Ascending aorta (tissue), 2 donors: ENCODE measurements around the gene ZNF224. TPM values are rescaled to one million over a fixed set of nuclear protein-coding genes. Genes with fewer than 3 reads are reported as not detected.

Source experiments
- DNase-seq, 2 donors: peaks; one replicate each; pipeline ENCODE4 v3.0.0-alpha.2; 2019; ENCODE audit warnings: low spot score in 2 of 2
- H3K27ac ChIP-seq, 2 donors: fragments of 200-600 bp; sonication (generic); one replicate each; pipeline ENCODE4 v1.5.1; 2016 to 2017; ENCODE audit warnings: mild to moderate bottlenecking in 1 of 2
- H3K27me3 ChIP-seq: fragments of 200-600 bp; sonication (generic); one replicate; pipeline ENCODE4 v1.5.1; 2017
- H3K36me3 ChIP-seq, 2 donors: fragments of 200-600 bp; sonication (generic); one replicate each; pipeline ENCODE4 v1.5.1; 2016
- H3K4me1 ChIP-seq, 2 donors: fragments of 200-600 bp; sonication (generic); one replicate each; pipeline ENCODE4 v1.5.1; 2016 to 2017; ENCODE audit warnings: mild to moderate bottlenecking in 1 of 2
- H3K4me3 ChIP-seq, 2 donors: fragments of 200-600 bp; sonication (generic); one replicate each; pipeline ENCODE4 v1.5.1; 2016 to 2017; ENCODE audit warnings: mild to moderate bottlenecking in 1 of 2
- H3K9me3 ChIP-seq, 2 donors: fragments of 200-600 bp; sonication (generic); one replicate each; pipeline ENCODE4 v1.5.1; 2016
- CTCF ChIP-seq, 3 experiments: fragments of 200-600 bp in 2 of 3; fragments of 450-650 bp in 1 of 3; sonication (generic) in 2 of 3; IDR thresholded peaks; one replicate each; pipeline ENCODE4 v1.5.1; 2016 to 2019; ENCODE audit warnings: antibody characterized with exemption in 3 of 3, mild to moderate bottlenecking in 1 of 3, moderate library complexity in 1 of 3
- intact Hi-C: fragments of 100-400 bp; cut with DNase I; formaldehyde crosslinking; loops from one replicate; pipeline ENCODE4 v1.15.1; 2023
- total RNA-seq: library from RNA; depleted of rRNA; stranded (reverse); fragments of >200 nt; gene quantifications from one replicate; pipeline ENCODE4 v1.1.0, GENCODE V29; 2016

Gene ZNF224
- total RNA-seq, 1 donor from 2014 or later, result 119 TPM

DNA sequence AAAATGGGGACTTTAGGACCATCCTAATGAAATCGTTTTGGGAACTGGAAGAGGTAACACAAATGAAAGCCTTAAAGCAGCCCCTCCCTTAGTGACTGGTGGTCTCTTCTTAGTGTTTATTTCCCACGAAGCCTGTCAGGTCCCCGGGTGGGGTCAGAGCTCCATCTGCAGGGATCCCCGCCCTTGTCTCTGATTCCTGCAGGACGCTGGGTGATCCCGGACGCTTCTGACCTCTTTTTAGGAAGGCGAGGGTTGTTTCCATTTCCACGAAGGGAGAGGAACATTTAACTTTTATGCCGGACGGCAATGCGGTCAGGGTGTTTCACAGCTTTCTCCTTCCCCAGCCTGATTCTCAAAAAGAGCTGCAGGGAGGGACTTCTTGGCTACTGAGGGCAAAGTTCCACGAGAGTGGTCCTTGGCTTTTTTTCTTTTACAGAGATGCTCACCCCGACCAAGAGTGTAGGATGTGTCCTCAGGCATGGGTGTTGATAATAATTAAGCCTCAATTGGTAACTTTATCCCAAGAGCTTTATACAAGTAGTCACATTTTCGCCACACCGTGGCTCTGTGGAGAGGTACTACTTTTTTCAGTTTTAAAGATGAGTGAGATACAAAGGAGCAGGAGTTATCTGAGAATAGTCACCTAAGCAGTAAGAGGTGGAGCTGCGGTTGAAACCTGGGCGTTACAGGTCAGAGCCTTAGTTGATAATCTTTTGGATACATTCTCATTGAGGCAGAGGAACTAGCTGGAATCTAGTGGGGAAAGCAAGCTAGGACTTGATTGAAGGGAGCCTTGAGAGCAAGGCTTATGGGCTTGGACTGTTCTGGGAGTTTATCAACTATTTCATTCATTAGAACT lies 21.4 kb upstream of the ZNF224 start:
- Histone ChIP-seq H3K4me3 (peak overlapping the region; percentile 44 to 79), H3K27me3 (no peaks in the 10 kb centered on the region), H3K36me3 (peaks cover 0 to 16% of the 10 kb centered on the region in 2 donors), H3K27ac (peak overlapping the region in 1 of 2 donors; percentile 48), H3K4me1 (peaks cover 0 to 9% of the 10 kb centered on the region in 2 donors), H3K9me3 (peaks cover under 1 to 13% of the 10 kb centered on the region in 2 donors)
- no peak for DNase-seq
- TF ChIP-seq CTCF (IDR thresholded peaks at IDR 0.05), result no peak
- intact Hi-C loops, result loop anchor here (1.0 to 5.0 kb wide), 3 partner anchors 21 to 70 kb away; partner anchors contain the start of genes ZNF224 and ZNF230

GRCh38 chr19:44076325-44076724 lies 17.8 kb upstream of the ZNF224 start:
- peaks cover 0 to 9% of the 10 kb centered on the region in 2 donors for H3K4me1 ChIP-seq
- no peak overlapping the region for H3K27ac ChIP-seq
- intact Hi-C loops, result no loop called here
- H3K27me3 ChIP-seq, result no peaks in the 10 kb centered on the region
- peaks cover 22 to 46% of the 10 kb centered on the region in 2 donors for H3K36me3 ChIP-seq
- no peak overlapping the region for H3K4me3 ChIP-seq
- TF ChIP-seq CTCF (IDR thresholded peaks at IDR 0.05), result no peak
- no peaks in the 10 kb centered on the region for H3K9me3 ChIP-seq
- no peak for DNase-seq

DNA sequence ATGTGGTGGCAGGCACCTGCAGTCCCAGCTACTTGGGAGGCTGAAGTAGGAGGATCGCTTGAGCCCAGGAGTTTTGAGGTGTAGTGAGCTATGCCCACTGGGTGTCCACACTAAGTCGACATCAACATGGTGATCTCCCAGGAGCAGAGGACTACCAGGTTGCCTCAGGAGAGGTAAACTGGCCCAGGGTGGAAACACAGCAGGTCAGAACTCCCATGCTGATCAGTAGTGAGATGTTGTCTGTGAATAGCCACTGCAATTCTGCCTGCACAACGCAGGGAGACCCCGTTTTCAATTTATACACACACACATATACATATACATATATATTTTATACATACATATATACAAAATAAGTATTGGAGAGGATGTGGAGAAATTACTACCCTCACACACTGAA lies 2.1 kb upstream of the ZNF224 start:
- Histone ChIP-seq H3K9me3 (peaks cover 0 to 6% of the 10 kb centered on the region in 2 donors), H3K4me1 (no peaks in the 10 kb centered on the region), H3K4me3 (no peak overlapping the region), H3K27ac (no peak overlapping the region), H3K36me3 (peaks cover 10 to 15% of the 10 kb centered on the region in 2 donors), H3K27me3 (no peaks in the 10 kb centered on the region)
- no peak for TF ChIP-seq CTCF (IDR thresholded peaks at IDR 0.05)
- DNase-seq, result no peak
- intact Hi-C loops, result loop anchor here (5.0 kb wide), 2 partner anchors 120 to 265 kb away; partner anchors contain the start of genes ZNF112 and ZNF227

DNA sequence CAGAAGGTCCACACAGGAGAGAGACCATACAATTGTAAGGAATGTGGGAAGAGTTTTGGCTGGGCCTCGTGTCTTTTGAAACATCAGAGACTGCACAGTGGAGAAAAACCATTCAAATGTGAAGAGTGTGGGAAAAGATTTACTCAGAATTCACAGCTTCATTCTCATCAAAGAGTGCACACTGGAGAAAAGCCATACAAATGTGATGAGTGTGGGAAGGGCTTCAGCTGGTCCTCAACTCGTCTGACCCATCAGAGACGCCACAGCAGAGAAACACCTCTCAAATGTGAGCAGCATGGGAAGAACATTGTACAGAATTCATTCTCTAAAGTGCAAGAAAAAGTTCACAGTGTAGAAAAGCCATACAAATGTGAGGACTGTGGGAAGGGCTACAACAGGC lies 13.6 kb downstream of the ZNF224 start:
- Histone ChIP-seq H3K4me1 (no peaks in the 10 kb centered on the region), H3K27ac (no peak overlapping the region), H3K4me3 (no peak overlapping the region), H3K36me3 (peaks cover 48 to 49% of the 10 kb centered on the region in 2 donors), H3K9me3 (peaks cover 58 to 96% of the 10 kb centered on the region in 2 donors), H3K27me3 (no peaks in the 10 kb centered on the region)
- intact Hi-C loops, result no loop called here
- no peak for TF ChIP-seq CTCF (IDR thresholded peaks at IDR 0.05)
- no peak for DNase-seq

- H3K4me3 ChIP-seq, result no peak overlapping the region
- no peak for DNase-seq
- intact Hi-C loops, result no loop called here
- H3K4me1 ChIP-seq, result peaks cover 0 to 5% of the 10 kb centered on the region in 2 donors
- peaks cover 31 to 32% of the 10 kb centered on the region in 2 donors for H3K36me3 ChIP-seq
- TF ChIP-seq CTCF (IDR thresholded peaks at IDR 0.05), result no peak
- H3K27me3 ChIP-seq, result no peaks in the 10 kb centered on the region
- peaks cover 53 to 79% of the 10 kb centered on the region in 2 donors for H3K9me3 ChIP-seq
- H3K27ac ChIP-seq, result no peak overlapping the region
Measured at GRCh38 chr19:44109458-44109857, 15.3 kb downstream of the ZNF224 start.
